Measurements from ENCODE around the gene HECTD1.
"Not testable (repeated sequence)": the region's sequence is repeated elsewhere in the genome, so short reads cannot be mapped to it uniquely, and the experiment has no call there.

Gene HECTD1

DNA sequence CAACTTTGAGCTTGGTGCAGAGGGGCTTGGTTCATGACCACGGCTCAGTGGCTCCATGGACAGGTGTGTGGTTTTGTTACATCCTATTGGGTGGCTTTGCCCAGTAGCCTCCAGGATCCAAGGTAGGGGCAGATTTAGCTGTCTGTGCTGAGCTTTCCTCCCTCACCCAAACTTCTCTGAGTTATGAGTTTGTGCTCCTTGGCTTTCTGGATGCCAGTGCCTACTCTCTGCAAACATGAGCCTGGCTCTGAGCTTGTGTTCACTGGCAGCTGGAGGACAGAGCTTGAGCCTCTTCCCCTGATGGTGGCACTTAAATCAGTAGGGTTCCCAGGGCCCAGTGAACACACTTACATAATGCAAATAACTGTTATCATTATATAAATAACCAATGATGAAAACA is 45.3 kb upstream of the HECTD1 start:
- Histone ChIP-seq H3K36me3 (no peaks in the 10 kb centered on the region), H3K9me3 (no peaks in the 10 kb centered on the region), H3K4me1 (no peaks in the 10 kb centered on the region), H3K27me3 (no peaks in the 10 kb centered on the region), H3K4me3 (ENCODE audit: low read depth, low read length) (no peak overlapping the region)
- DNase-seq = no peak
- TF ChIP-seq CTCF (IDR thresholded peaks at IDR 0.05; ENCODE audit: low read depth, low read length) = no peak

GRCh38 chr14:31251028-31251958 is 43.7 kb upstream of the HECTD1 start:
- Histone ChIP-seq H3K9me3 (no peaks in the 10 kb centered on the region), H3K36me3 (no peaks in the 10 kb centered on the region), H3K4me1 (no peaks in the 10 kb centered on the region), H3K4me3 (ENCODE audit: low read depth, low read length) (no peak overlapping the region), H3K27me3 (no peaks in the 10 kb centered on the region)
- TF ChIP-seq CTCF (IDR thresholded peaks at IDR 0.05; ENCODE audit: low read depth, low read length) = no peak
- no peak for DNase-seq

DNA sequence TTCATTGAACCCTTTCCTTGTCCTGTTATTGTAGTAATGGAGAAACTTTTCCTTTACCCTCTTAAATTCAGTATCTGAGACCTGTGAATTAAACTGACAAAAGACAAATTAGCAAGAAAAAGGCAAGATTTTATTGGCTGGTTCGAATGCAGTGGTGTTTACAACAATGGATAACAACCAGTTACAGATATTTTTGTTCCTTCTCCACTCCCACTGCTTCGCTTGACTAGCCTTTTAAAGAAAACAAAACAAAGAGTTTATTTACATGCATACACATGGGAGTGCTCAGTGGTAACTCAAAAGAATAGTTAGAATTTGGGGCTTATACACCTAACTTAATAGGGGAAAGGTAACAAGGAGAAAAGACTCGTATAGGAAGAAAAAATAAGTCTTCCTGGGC is 37.0 kb upstream of the HECTD1 start:
- no peak for TF ChIP-seq CTCF (IDR thresholded peaks at IDR 0.05; ENCODE audit: low read depth, low read length)
- Histone ChIP-seq H3K4me3 (ENCODE audit: low read depth, low read length) (no peak overlapping the region), H3K27me3 (no peaks in the 10 kb centered on the region), H3K9me3 (no peaks in the 10 kb centered on the region), H3K36me3 (no peaks in the 10 kb centered on the region), H3K4me1 (no peaks in the 10 kb centered on the region)
- DNase-seq = no peak

DNA sequence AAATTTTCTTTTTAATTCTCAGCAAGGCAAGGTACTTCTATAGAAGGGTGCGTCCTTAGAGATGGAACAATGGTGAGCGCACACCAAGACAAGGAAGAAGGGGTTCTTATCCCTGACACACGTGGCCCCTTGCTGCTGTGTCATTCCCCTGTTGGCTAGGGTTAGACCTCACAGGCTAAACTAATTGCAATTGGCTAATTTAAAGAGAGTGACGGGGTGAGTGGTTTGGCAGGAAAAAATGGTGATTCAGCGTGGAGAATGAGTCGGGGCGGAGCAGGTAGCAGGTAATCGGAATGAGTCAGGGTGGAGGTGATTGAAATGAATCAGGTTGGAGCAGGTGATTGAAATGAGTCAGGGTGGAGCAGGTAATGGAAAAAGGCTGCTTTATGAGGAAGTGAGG is 36.3 kb upstream of the HECTD1 start:
- no peak for DNase-seq
- Histone ChIP-seq H3K36me3 (no peaks in the 10 kb centered on the region), H3K4me3 (ENCODE audit: low read depth, low read length) (no peak overlapping the region), H3K9me3 (no peaks in the 10 kb centered on the region), H3K4me1 (no peaks in the 10 kb centered on the region), H3K27me3 (no peaks in the 10 kb centered on the region)
- no peak for TF ChIP-seq CTCF (IDR thresholded peaks at IDR 0.05; ENCODE audit: low read depth, low read length)

- not testable (repeated sequence) for DNase-seq; H3K27me3 ChIP-seq; H3K36me3 ChIP-seq; H3K4me1 ChIP-seq; H3K4me3 ChIP-seq (ENCODE audit: low read depth, low read length); H3K9me3 ChIP-seq
Measured at GRCh38 chr14:31242161-31242940, 34.8 kb upstream of the HECTD1 start.

- DNase-seq = no peak
- Histone ChIP-seq H3K9me3 (no peaks in the 10 kb centered on the region), H3K36me3 (no peaks in the 10 kb centered on the region), H3K27me3 (no peaks in the 10 kb centered on the region), H3K4me3 (ENCODE audit: low read depth, low read length) (no peak overlapping the region), H3K4me1 (no peaks in the 10 kb centered on the region)
- TF ChIP-seq CTCF (IDR thresholded peaks at IDR 0.05; ENCODE audit: low read depth, low read length) = no peak
Measured at GRCh38 chr14:31241450-31242114, 34.0 kb upstream of the HECTD1 start.
